ENCODE data around the gene ARL3.

ARL3 gene

GRCh38 chr10:102651455-102652169, 62.6 kb downstream of the ARL3 start:
- no peak for DNase-seq (ENCODE audit: low spot score)

- no peak for DNase-seq (ENCODE audit: low spot score)
These were observed 63.3 kb downstream of the ARL3 start for GRCh38 chr10:102650655-102651454.

DNA sequence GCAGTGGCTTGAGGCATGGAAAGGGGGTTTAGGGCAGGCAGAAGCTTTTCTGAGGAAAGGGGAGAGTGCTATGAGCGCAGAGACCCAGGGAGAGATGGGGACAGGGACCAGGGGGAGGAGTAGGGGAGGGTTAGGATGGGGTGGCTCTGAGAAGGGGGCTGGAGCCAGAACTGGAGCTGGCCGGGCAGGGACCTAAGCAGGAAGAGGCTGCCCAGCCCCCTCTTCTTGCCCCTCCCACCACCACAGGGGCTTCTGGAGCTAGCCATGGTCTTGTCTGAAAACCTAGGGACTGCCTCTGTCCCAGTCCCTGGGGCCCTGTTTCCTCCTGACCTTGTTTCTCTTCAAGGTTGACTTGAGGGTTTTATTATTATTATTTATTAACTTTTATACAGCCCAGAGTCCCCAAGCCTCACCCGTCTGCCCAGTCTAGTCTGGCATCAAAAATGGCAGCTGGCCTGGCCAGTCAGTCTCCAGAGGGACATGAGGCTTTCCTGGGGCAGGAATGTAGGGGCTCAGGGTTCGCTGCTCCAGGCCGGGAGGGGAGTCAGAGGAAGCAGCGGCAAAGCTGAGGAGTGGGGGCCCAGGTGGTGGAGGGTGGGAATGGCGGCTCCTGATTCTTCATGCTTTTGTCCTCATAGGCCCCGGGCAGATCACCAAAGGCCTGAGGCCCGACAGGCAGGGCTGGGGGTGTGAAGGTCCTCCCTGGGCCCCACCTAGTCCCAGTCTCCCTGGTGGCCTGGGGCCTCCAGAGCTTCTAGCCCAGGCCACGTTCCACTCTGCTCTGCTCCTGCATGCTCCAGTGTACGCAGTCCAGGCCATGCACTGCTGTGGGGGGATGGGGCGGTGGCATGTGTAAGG, 64.2 kb downstream of the ARL3 start:
- DNase-seq (ENCODE audit: low spot score), result no peak

DNA sequence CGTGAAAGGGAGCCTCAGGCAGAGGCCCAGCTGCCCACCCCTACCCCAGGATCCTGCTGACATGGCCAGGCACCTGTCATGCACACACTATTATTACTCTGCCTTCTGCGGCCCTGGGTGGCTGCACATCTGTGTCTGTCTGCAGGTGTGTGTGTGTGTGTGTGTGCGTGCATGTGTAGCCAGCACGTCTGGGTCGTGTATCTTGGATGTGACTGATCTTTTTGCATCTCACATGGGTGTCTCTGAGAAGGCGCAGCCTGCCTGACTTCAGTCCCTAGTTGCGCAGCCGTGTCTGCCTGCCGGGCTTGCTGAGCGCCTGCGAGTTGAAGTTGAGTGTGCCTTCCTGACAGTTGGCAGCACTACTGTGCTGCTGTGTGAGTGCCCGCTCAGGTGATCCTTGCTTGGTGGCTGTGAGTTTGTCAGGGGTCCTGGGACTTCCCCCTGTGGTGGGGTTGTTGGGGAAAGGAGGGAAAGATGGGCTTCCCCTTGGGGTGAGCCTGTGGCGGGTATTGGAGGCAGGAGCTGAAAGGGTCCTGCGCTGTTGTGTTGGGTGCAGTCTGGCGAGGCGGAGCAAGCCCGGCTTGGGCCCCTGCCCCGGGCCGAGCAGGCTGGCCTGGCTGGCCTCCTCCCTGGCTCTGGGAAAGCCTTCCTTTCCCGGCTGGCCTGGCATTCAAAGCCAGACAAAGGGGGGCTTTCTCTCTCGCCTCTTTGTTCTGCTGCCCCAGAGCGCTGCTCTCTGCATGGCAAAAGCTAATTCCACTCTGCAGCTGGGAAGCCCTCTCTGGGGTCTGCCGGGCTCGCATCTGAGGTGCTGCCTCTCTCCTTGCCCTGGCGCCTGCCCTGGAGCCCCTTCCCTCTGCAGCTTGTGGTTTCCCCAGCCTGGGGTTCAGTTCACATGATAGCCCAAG, 65.1 kb downstream of the ARL3 start:
- DNase-seq (ENCODE audit: low spot score), result no peak

GRCh38 chr10:102648269-102648888, 65.8 kb downstream of the ARL3 start:
- DNase-seq (ENCODE audit: low spot score), result no peak

- DNase-seq (ENCODE audit: low spot score), result no peak
These were observed 66.5 kb downstream of the ARL3 start for GRCh38 chr10:102647443-102648268.

DNA sequence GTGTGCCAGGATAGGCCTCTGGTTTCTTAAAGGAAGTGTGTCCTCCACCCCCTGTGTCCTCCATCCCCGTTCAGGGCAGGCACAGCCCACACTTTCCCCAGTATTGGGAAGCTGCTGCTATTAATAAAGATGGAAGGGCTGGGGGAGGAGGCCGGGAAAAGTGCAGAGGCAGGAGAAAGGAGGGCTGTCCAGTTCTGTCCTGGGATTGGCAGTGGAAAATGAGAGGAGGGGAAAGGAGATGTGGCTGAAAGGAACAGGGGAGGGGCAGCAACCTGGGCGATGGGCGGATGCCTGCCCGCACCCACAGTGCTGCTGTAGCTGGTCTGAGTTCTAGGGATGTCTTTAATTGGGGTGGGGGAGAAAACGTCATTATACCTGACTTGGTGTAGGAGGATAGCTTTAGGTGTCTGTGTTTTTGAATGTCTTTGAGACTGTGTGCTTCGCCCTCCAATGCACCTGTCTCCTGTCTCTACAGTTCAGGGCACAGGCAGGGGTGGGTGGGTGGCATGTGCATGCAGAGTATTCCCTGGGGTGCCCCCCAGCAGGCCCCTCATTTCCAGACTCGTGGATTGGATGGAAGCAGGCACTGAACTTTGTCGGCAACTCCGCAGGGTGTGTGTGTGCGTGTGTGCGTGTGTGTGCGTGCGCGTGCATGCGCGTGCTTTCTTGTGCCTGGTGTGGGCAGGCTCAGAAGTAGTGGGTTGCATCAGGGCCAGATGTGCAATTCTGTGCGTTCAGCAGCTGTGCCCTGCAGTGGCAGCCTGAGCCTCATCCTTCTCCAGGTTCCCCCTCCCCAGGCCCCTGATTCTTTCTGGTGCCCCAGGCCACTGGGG, 67.4 kb downstream of the ARL3 start:
- peak; percentile 53 for DNase-seq (ENCODE audit: low spot score)

DNA sequence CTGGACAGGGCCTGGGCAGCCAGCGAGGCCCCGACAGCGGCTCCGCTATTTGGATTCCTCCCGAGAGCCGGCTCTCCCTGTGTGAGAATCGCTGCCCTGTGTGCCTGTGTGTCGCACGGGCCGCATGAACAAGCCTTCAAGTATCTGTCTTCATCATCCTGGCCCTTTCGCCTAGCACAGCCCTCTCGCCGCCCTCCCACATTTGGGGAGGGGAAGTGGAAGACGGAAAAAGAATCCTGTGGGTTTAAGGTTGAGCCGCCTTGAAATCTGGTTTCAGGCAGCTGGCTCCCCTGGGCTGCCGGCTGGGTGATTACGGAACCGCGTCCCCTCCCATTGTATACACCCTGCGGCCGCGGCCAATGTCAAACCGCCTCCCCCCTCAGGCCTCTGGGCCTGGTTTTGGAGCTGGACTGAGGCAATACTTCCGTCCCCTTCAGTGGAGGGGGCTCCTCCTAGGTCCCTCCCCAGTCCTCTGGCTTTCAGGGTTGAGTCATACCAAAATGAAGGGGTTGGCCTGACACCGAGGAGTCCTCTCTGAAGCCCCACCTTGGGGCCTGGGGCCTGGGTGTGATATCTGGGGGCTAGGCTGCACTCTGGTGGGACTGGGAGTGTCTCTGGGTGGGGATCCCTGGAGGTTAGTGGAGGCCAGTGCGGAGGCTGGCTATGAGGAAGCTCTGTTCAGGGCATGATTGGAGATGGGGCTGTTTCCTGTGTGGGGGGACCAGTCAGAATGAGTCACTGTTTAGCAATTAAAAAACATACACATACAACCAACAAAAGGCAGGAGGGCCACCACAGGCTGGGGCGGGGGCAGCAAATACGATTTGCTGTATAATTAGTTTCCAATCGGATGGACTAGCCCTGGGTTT, 68.2 kb downstream of the ARL3 start:
- peak; percentile 83 for DNase-seq (ENCODE audit: low spot score)

GRCh38 chr10:102645388-102645740, 68.8 kb downstream of the ARL3 start:
- peak; percentile 35 for DNase-seq (ENCODE audit: low spot score)

- DNase-seq (ENCODE audit: low spot score), result peak; percentile 68
These were observed 69.4 kb downstream of the ARL3 start for GRCh38 chr10:102644646-102645387.

DNA sequence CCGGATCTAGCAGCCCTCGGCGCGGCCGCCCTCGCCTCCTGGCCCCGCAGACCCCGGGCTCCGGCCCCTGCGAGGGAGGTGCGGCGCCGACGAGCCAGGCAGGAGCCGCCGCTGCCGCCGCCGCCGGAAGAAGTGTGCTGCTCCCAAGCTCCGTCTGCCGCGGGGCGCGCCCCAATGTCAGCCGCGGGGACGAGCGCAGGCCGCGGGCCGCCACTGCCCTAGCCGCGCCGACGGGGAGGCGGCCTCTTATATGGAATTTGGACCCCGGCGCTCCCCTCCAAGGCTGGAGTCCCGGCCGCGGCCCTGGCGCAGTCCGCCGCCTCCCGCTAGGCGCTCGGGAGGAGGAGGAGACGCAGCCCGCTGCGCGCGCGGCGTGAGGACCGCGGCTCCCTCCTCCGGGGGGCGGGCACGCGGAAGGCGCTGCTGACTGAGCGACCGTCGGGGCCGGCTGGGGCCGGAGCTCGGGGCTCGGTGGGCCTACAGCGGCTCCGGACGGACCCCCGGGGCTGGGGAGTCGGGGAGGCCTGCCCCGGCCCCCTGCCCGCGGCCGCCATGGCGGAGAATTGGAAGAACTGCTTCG, 70.0 kb downstream of the ARL3 start, which contains the start of gene TRIM8:
Gene TRIM8 (plus strand): TSS at position 414 of the 580 bp plus-strand sequence. CDS start 139 bp downstream, at position 553.
- peak; percentile 54 for DNase-seq (ENCODE audit: low spot score)

GRCh38 chr10:102643336-102644065, 70.7 kb downstream of the ARL3 start:
- DNase-seq (ENCODE audit: low spot score), result peak; percentile 59

- peak; percentile 26 for DNase-seq (ENCODE audit: low spot score)
These were observed 71.4 kb downstream of the ARL3 start for GRCh38 chr10:102642736-102643335.

DNA sequence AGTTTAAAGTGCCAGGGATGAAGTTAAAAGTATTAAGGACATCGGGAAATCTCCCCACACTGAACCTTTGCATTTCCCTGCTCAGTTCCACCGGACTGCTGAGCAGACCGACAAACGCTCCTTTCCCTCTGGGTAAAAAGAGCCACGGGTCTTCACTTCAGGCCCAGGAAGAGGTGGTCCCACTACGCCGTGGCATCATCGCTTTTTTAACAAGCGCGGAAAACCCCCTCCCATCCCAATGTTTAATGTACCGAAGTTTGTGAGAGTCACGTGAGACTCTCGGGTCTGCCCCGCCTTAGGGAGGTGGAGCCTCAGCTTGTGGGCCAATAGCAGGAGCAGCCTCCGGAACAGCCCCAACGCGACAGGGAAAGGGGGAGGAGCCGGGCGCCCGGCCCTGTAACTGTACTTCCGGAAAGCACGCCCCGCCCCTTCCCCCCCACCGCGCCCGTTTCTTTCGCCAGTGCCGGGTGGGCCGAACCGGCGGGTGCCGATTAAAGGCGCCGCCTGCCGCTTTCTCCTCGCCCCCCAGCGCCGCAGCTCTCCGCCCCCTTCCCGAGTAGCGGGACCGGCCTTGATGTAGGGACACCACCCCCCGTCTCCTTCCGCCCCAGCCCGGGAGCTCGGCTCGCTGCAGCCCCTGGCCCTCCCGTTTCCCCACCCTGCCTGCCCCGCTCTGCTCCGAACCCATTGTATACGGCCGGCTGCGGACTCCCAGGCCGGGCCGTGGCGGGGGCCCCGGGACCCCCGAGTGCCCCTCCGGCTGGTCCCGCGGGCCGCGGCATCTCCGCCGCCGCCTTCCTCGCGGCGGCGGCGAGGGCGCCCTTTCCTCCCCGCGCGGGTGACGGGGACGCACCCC, 72.1 kb downstream of the ARL3 start:
- peak; percentile 99 for DNase-seq (ENCODE audit: low spot score)

- no peak for DNase-seq (ENCODE audit: low spot score)
These were observed 72.8 kb downstream of the ARL3 start for GRCh38 chr10:102641402-102641801.
